Measurements from ENCODE around the gene CCDC192. TPM values are rescaled to one million over a fixed set of nuclear protein-coding genes. Genes with fewer than 3 reads are reported as not detected.

The CCDC192 gene
- total and polyA plus RNA-seq, 2 of the 4 experiments (the other 2 are of a cell fraction) = not detected

- H4K5ac ChIP-seq (ENCODE audit: low read depth, low read length) = no peak overlapping the region
- H3K4me3 ChIP-seq (ENCODE audit: insufficient read depth, low read depth, low read length) = no peak overlapping the region
- no peaks in the 10 kb centered on the region for H3K27me3 ChIP-seq (ENCODE audit: control insufficient read depth, insufficient read depth, low read length)
- no peak overlapping the region for H3K56ac ChIP-seq (ENCODE audit: extremely low read depth, insufficient read depth, low read length)
- POLR2A ChIA-PET (ENCODE audit: unreplicated experiment) = no interaction called here
- H2BK15ac ChIP-seq (ENCODE audit: low read depth, low read length) = no peak overlapping the region
- H3K23ac ChIP-seq (ENCODE audit: low read depth, low read length) = no peak overlapping the region
- no peak overlapping the region for H3K27ac ChIP-seq (ENCODE audit: insufficient read depth, low read length)
- DNase-seq = no peak
- H3K9me3 ChIP-seq (ENCODE audit: control insufficient read depth, insufficient read depth, low read length) = no peaks in the 10 kb centered on the region
- H3K14ac ChIP-seq (replicated peaks; ENCODE audit: low read depth, low read length) = no peak overlapping the region
- H3K18ac ChIP-seq (ENCODE audit: low read depth, low read length) = no peak overlapping the region
- no peak overlapping the region for H4K8ac ChIP-seq (ENCODE audit: low read depth in 2 of 2, low read length in 2 of 2)
- no peak overlapping the region for H2AK9ac ChIP-seq (replicated peaks; ENCODE audit: low read depth, low read length, poor library complexity)
- no peak overlapping the region for H2BK20ac ChIP-seq (ENCODE audit: low read depth, low read length)
- no peak for ATAC-seq (ENCODE audit: low read depth)
- TF ChIP-seq CHD1 (IDR thresholded peaks at IDR 0.05; ENCODE audit: low read depth, low read length) = no peak
- TF ChIP-seq MXI1 (IDR thresholded peaks at IDR 0.05; ENCODE audit: borderline replicate concordance, low read depth, low read length) = no peak
- no peak for TF ChIP-seq CTCF (conservative IDR thresholded peaks at IDR 0.05; ENCODE audit: low read depth, low read length)
- no peak for TF ChIP-seq RCOR1 (IDR thresholded peaks at IDR 0.05; ENCODE audit: insufficient replicate concordance, low read length)
- TF ChIP-seq RAD21 (IDR thresholded peaks at IDR 0.05; ENCODE audit: low read length) = no peak
- no peak for TF ChIP-seq POLR2A (IDR thresholded peaks at IDR 0.05; ENCODE audit: low read depth, low read length)
- TF ChIP-seq RFX5 (IDR thresholded peaks at IDR 0.05; ENCODE audit: low read depth, low read length) = no peak
- no peak for TF ChIP-seq ELK1 (IDR thresholded peaks at IDR 0.05; ENCODE audit: borderline replicate concordance, low read depth, low read length)
- no peak for TF ChIP-seq MAFK (IDR thresholded peaks at IDR 0.05; ENCODE audit: low read depth, low read length)
- no peak for TF ChIP-seq MAZ (IDR thresholded peaks at IDR 0.05; ENCODE audit: borderline replicate concordance, low read depth, low read length)
- TF ChIP-seq SMC3 (IDR thresholded peaks at IDR 0.05; ENCODE audit: low read depth, low read length) = no peak
- H3K9me1 ChIP-seq (ENCODE audit: insufficient read depth, low read length) = no peaks in the 10 kb centered on the region
- no peak overlapping the region for H4K91ac ChIP-seq (ENCODE audit: insufficient read depth, low read depth, low read length)
- H3K79me1 ChIP-seq (ENCODE audit: low read depth in 1 of 2, low read length in 2 of 2) = no peaks in the 10 kb centered on the region
- dilution Hi-C loops (cut with HindIII; ENCODE audit: low sequenced_read_pairs, unreplicated experiment) (no loop called here), in situ Hi-C loops (cut with MboI; ENCODE audit: low sequenced_read_pairs) (no loop called here), intact Hi-C loops (cut with micrococcal nuclease) (no loop called here)
- no peak overlapping the region for H2AFZ ChIP-seq (replicated peaks; ENCODE audit: low read length, poor library complexity)
- no TSS peak for BruUV-seq (replicated peaks)
- no CpG with 5 or more reads among the region's 2 CpGs for WGBS, 2 experiments (ENCODE audit: extremely low coverage in 2 of 2, insufficient read length in 1 of 2)
- H2BK5ac ChIP-seq (ENCODE audit: low read depth, low read length, poor library complexity, severe bottlenecking) = no peak overlapping the region
- CTCF ChIA-PET = no interaction called here
- peaks cover 3% of the 10 kb centered on the region; the same call in 1 of the 2 replicates for H3K4me1 ChIP-seq (ENCODE audit: control insufficient read depth, insufficient read depth, low read length)
- H2AK5ac ChIP-seq (ENCODE audit: low read depth, low read length) = peak overlapping the region; percentile 56
- H3K4ac ChIP-seq (ENCODE audit: low read depth, low read length) = no peak overlapping the region; the same call in 1 of the 2 replicates
- no peak overlapping the region for H3K4me2 ChIP-seq (ENCODE audit: low read depth, low read length)
- no peaks in the 10 kb centered on the region for H4K20me1 ChIP-seq (ENCODE audit: insufficient read depth, low read length)
- no peaks in the 10 kb centered on the region for H3K36me3 ChIP-seq (ENCODE audit: control insufficient read depth, insufficient read depth, low read length)
- no peak overlapping the region for H3K9ac ChIP-seq (ENCODE audit: low read depth, low read length)
- H2BK120ac ChIP-seq (ENCODE audit: low read depth, low read length) = no peak overlapping the region; the same call in 1 of the 2 replicates
Observed at GRCh38 chr5:127938746-127939145, 235.6 kb downstream of the CCDC192 start.

Measured in IMR-90 (cell line).